Measurements from ENCODE around the gene LRRC45. TPM values are rescaled to one million over a fixed set of nuclear protein-coding genes. Genes with fewer than 3 reads are reported as not detected.
A peak's percentile ranks its signal among the peaks of the same experiment; 100 is the strongest.

The LRRC45 gene
- total and polyA plus RNA-seq, 9 of the 15 experiments (the other 6 are each of a cell fraction or from before 2014, with no cell fraction given): 3.5 to 21.5 (median 11.2) TPM; not detected in 2

DNA sequence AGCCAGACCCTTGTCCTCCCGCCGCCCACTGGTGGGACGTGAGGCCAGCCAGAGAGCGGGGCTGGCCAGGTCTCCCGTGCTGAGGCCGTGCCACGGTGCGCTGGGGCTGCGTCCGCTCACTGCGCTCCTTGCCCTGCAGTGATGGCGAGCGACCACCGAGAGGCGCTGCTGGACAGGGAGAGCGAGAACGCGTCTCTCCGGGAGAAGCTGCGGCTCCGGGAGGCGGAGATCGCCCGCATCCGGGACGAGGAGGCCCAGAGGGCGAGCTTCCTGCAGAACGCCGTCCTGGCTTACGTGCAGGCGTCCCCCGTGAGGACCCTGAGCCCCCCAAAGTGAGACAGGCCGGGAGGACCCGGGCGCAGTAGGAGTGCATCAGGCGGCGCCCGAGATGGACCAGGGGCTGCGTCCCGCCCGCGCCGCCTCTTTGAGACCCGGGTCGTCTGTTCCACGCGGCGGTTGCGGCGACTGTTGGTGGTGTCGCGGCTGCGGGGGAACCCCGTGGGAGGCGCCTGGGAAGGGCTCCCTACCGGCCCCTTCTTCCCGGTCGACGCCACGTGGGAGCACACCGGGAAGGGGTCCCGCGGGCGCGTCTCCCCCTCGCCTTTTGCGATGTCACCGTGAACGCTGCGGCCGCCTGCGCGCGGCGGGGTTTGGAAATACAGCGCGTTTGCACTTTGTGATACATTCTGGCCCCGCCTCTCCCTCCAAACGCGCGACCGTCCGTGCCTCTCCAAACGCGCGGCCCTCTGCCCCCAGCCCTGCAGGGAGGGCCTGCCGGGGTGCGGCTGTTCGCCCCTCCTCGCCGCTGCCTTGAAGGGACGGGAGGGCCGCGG, 7.6 kb downstream of the LRRC45 start (continued):
- TF ChIP-seq ZNF518B (CRISPR knock-in tag; IDR thresholded peaks at IDR 0.05): no peak
- TF ChIP-seq TEAD2 (tag; IDR thresholded peaks at IDR 0.05): no peak
- TF ChIP-seq NR4A1 (CRISPR knock-in tag; IDR thresholded peaks at IDR 0.05): no peak
- TF ChIP-seq NR4A1 (tag; IDR thresholded peaks at IDR 0.05): no peak
- no peak for TF ChIP-seq SMARCA4 (IDR thresholded peaks at IDR 0.05)
- TF ChIP-seq FOXA3 (CRISPR knock-in tag; conservative IDR thresholded peaks at IDR 0.05 in 1 of 2, IDR thresholded peaks at IDR 0.05 in 1 of 2): 0 out of 4 replicates have a peak, but pooled peaks of 1 of the 2 experiments have one; percentile 36
- 0 out of 4 replicates have a peak, but pooled peaks of 1 of the 2 experiments have one; percentile 12 for TF ChIP-seq NONO (IDR thresholded peaks at IDR 0.05; ENCODE audit: low read depth in 2 of 2, low read length in 1 of 2)
- peak; percentile 90 for TF ChIP-seq REST (IDR thresholded peaks at IDR 0.05; ENCODE audit: borderline replicate concordance)
- no peak for TF ChIP-seq REST (CRISPR knock-in tag; IDR thresholded peaks at IDR 0.05; ENCODE audit: low read depth)
- no peak for TF ChIP-seq GATA2 (CRISPR knock-in tag; IDR thresholded peaks at IDR 0.05)
- no peak for TF ChIP-seq MCM7 (IDR thresholded peaks at IDR 0.05)
- peak; percentile 85 for TF ChIP-seq CXXC5 (CRISPR knock-in tag; IDR thresholded peaks at IDR 0.05)
- no peak for TF ChIP-seq ZNF408 (CRISPR knock-in tag; IDR thresholded peaks at IDR 0.05; ENCODE audit: low read depth)
- TF ChIP-seq ZNF3 (CRISPR knock-in tag; IDR thresholded peaks at IDR 0.05): no peak
